Measurements from ENCODE around the gene PIP4P1.

The PIP4P1 gene

DNA sequence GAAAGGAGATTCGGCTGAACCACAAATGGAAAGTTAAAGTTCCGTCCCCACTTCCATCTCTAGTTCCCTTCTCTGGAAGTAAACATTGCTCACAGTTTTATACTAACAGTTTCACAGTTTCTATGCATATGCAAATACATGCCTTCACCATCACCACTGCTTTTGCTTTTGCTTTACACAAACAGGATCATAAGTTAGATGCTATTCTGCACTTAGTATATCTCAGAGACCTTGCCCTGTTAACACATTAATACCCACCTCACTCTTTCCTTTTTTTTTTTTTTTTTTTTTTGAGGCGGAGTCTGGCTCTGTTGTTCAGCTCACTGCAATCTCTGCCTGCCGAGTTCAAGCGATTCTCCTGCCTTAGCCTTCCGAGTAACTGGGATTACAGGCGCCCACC, 48.8 kb downstream of the PIP4P1 start:
- Histone ChIP-seq H3K9me3 (ENCODE audit: insufficient read depth, low read length) (no peaks in the 10 kb centered on the region), H3K36me3 (ENCODE audit: insufficient read depth, insufficient read length, low read length) (peaks cover 10% of the 10 kb centered on the region), H3K4me1 (ENCODE audit: insufficient read depth, insufficient read length) (no peaks in the 10 kb centered on the region), H3K9ac (ENCODE audit: insufficient read length, low read depth) (peak overlapping the region; percentile 81), H3K4me3 (ENCODE audit: insufficient read length, low read depth) (peak overlapping the region; percentile 83), H3K27me3 (ENCODE audit: insufficient read depth, insufficient read length) (peaks cover 5% of the 10 kb centered on the region)
- DNase-seq (ENCODE audit: low read depth, low spot score): no peak
- TF ChIP-seq SUZ12 (IDR thresholded peaks at IDR 0.05; ENCODE audit: extremely low read depth, insufficient read depth, insufficient read length) (no peak), ZNF274 (IDR thresholded peaks at IDR 0.05; ENCODE audit: low read depth, low read length) (no peak), YY1 (IDR thresholded peaks at IDR 0.05; ENCODE audit: insufficient read depth, insufficient read length) (no peak)

DNA sequence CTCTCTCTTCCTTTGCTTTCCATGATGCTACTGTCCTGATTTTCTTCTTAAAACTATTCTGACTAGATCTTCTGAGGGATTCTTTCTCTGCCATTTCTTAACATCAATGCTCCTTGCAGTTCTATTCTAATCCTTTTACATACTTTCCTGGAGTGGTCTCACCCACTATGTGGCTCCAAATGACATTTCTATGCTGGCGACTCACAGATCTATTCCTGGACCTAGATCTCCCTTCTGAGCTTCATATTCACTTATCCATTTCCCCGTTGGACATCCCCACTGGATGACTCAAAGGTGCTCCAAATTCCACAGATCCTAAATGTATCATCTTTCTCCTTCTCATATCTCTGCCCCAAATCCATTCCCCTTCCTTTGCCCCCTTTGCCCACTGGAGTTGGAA, 52.0 kb downstream of the PIP4P1 start:
- TF ChIP-seq SUZ12 (IDR thresholded peaks at IDR 0.05; ENCODE audit: extremely low read depth, insufficient read depth, insufficient read length) (no peak), YY1 (IDR thresholded peaks at IDR 0.05; ENCODE audit: insufficient read depth, insufficient read length) (no peak), ZNF274 (IDR thresholded peaks at IDR 0.05; ENCODE audit: low read depth, low read length) (no peak)
- Histone ChIP-seq H3K9me3 (ENCODE audit: insufficient read depth, low read length) (no peaks in the 10 kb centered on the region), H3K36me3 (ENCODE audit: insufficient read depth, insufficient read length, low read length) (peaks cover 35% of the 10 kb centered on the region), H3K4me1 (ENCODE audit: insufficient read depth, insufficient read length) (no peaks in the 10 kb centered on the region), H3K9ac (ENCODE audit: insufficient read length, low read depth) (no peak overlapping the region), H3K4me3 (ENCODE audit: insufficient read length, low read depth) (no peak overlapping the region), H3K27me3 (ENCODE audit: insufficient read depth, insufficient read length) (peaks cover 2% of the 10 kb centered on the region)
- DNase-seq (ENCODE audit: low read depth, low spot score): no peak

Data from NT2/D1 (cell line).